ENCODE results near the gene OSMR. TPM values are rescaled to one million over a fixed set of nuclear protein-coding genes. Genes with fewer than 3 reads are reported as not detected.

Gene OSMR
- total and polyA plus RNA-seq, 2 of the 13 experiments (the other 11 are each of a cell fraction or from before 2014, with no cell fraction given): 21.3 to 86.5 TPM

DNA sequence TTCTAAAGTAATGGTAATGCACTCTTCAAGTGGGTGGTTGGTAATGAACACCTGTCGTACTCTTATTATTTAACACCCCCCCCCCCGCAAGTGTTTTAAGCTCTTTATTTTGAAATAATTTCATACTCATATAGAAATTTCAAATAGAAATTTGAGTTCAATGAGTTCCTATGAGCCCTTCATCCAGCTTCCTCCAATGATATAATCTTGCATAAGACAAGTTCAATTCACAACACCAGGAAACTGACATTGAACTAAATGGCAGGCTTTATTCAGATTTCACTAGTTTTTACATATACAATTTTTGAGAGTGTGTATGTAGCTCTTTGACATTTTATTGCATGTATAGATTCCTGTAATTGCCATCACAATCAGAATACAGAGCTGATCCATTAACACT is 30.9 kb upstream of the OSMR start:
- no peak overlapping the region for H3K4me2 ChIP-seq (ENCODE audit: low read depth, low read length)
- POLR2A ChIA-PET: no interaction called here
- no peak overlapping the region for H3K27ac ChIP-seq (ENCODE audit: extremely low read length, insufficient read depth, low read length)
- no peak overlapping the region for H3K9ac ChIP-seq (ENCODE audit: insufficient read depth, low read depth, low read length)
- H2AFZ ChIP-seq (ENCODE audit: low read length): no peak overlapping the region
- in situ Hi-C loops (cut with HindIII; ENCODE audit: extremely low pct_ligation_motif_present, low pct_unique_long_range_greater_than_20kb): no loop called here
- DNase-seq (ENCODE audit: low spot score) (no peak), FAIRE-seq (no peak), ATAC-seq (no peak)
- H3K36me3 ChIP-seq (replicated peaks in 1 of 2; ENCODE audit: control insufficient read depth in 1 of 2, insufficient read depth in 2 of 2, low read length in 2 of 2): no peaks in the 10 kb centered on the region
- intact Hi-C loops (cut with micrococcal nuclease; ENCODE audit: unreplicated experiment): loop anchor here (5.0 kb wide), 1 partner anchor 263 kb away; no protein-coding TSS in a partner anchor
- no TSS peak for BruUV-seq (replicated peaks)
- CTCF ChIA-PET (ENCODE audit: low intra/inter-chr PET ratio, low total read pairs): no interaction called here
- WGBS (ENCODE audit: low lambda C conversion rate): 96% methylated on average over 2 of the region's 2 CpGs
- 0 out of 2 replicates have a peak, but pooled peaks cover 4% of the 10 kb centered on the region for H3K4me1 ChIP-seq (ENCODE audit: insufficient read depth, low read length)
- no peaks in the 10 kb centered on the region for H4K20me1 ChIP-seq (ENCODE audit: insufficient read depth, low read length)
- no peaks in the 10 kb centered on the region for H3K79me2 ChIP-seq (ENCODE audit: insufficient read depth, low read length)
- TF ChIP-seq, protein P1, sequence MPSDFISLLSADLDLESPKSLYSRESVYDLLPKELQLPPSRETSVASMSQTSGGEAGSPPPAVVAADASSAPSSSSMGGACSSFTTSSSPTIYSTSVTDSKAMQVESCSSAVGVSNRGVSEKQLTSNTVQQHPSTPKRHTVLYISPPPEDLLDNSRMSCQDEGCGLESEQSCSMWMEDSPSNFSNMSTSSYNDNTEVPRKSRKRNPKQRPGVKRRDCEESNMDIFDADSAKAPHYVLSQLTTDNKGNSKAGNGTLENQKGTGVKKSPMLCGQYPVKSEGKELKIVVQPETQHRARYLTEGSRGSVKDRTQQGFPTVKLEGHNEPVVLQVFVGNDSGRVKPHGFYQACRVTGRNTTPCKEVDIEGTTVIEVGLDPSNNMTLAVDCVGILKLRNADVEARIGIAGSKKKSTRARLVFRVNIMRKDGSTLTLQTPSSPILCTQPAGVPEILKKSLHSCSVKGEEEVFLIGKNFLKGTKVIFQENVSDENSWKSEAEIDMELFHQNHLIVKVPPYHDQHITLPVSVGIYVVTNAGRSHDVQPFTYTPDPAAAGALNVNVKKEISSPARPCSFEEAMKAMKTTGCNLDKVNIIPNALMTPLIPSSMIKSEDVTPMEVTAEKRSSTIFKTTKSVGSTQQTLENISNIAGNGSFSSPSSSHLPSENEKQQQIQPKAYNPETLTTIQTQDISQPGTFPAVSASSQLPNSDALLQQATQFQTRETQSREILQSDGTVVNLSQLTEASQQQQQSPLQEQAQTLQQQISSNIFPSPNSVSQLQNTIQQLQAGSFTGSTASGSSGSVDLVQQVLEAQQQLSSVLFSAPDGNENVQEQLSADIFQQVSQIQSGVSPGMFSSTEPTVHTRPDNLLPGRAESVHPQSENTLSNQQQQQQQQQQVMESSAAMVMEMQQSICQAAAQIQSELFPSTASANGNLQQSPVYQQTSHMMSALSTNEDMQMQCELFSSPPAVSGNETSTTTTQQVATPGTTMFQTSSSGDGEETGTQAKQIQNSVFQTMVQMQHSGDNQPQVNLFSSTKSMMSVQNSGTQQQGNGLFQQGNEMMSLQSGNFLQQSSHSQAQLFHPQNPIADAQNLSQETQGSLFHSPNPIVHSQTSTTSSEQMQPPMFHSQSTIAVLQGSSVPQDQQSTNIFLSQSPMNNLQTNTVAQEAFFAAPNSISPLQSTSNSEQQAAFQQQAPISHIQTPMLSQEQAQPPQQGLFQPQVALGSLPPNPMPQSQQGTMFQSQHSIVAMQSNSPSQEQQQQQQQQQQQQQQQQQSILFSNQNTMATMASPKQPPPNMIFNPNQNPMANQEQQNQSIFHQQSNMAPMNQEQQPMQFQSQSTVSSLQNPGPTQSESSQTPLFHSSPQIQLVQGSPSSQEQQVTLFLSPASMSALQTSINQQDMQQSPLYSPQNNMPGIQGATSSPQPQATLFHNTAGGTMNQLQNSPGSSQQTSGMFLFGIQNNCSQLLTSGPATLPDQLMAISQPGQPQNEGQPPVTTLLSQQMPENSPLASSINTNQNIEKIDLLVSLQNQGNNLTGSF (CRISPR knock-in tag; IDR thresholded peaks at IDR 0.05): no peak
- TF ChIP-seq, protein P2, sequence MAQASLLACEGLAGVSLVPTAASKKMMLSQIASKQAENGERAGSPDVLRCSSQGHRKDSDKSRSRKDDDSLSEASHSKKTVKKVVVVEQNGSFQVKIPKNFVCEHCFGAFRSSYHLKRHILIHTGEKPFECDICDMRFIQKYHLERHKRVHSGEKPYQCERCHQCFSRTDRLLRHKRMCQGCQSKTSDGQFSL (CRISPR knock-in tag; IDR thresholded peaks at IDR 0.05): no peak
- TF ChIP-seq HDAC2 (CRISPR knock-in tag; IDR thresholded peaks at IDR 0.05) (no peak), PHB2 (IDR thresholded peaks at IDR 0.05; ENCODE audit: partially characterized antibody) (no peak), ZBTB3 (CRISPR knock-in tag; IDR thresholded peaks at IDR 0.05; ENCODE audit: borderline replicate concordance, low read depth) (no peak)
- TF ChIP-seq, protein P3, sequence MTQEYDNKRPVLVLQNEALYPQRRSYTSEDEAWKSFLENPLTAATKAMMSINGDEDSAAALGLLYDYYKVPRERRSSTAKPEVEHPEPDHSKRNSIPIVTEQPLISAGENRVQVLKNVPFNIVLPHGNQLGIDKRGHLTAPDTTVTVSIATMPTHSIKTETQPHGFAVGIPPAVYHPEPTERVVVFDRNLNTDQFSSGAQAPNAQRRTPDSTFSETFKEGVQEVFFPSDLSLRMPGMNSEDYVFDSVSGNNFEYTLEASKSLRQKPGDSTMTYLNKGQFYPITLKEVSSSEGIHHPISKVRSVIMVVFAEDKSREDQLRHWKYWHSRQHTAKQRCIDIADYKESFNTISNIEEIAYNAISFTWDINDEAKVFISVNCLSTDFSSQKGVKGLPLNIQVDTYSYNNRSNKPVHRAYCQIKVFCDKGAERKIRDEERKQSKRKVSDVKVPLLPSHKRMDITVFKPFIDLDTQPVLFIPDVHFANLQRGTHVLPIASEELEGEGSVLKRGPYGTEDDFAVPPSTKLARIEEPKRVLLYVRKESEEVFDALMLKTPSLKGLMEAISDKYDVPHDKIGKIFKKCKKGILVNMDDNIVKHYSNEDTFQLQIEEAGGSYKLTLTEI (CRISPR knock-in tag; conservative IDR thresholded peaks at IDR 0.05): no peak
- H3K27me3 ChIP-seq (ENCODE audit: control insufficient read depth in 1 of 2, insufficient read depth in 2 of 2, low read length in 2 of 2): no peaks in the 10 kb centered on the region
- H3K4me3 ChIP-seq (replicated peaks in 1 of 3; ENCODE audit: insufficient read depth in 1 of 3, low read depth in 2 of 3, low read length in 3 of 3): no peak overlapping the region
- no peaks in the 10 kb centered on the region for H3K9me3 ChIP-seq (ENCODE audit: low read length)
